H1 (cell line): ENCODE measurements around the gene INPP4A.

ENCODE experiments used
- EGR1 ChIP-seq: IDR thresholded peaks from 2 replicates; pipeline ENCODE4 v1.6.1; 2011; ENCODE audit warnings: low read depth, low read length, borderline replicate concordance
- EP300 ChIP-seq, 2 experiments: IDR thresholded peaks; 1 replicate in 1 of 2; 2 replicates in 1 of 2; pipeline ENCODE4 v1.6.1; 2011 to 2012; ENCODE audit warnings: low read depth in 2 of 2, low read length in 2 of 2, mild to moderate bottlenecking in 2 of 2, borderline replicate concordance in 1 of 2, inconsistent platforms in 1 of 2, moderate library complexity in 1 of 2
- TF ChIP-seq, protein P1 (sequence below), 3 experiments: IDR thresholded peaks; 1 replicate in 2 of 3; 2 replicates in 1 of 3; pipeline versions ENCODE4 v1.5.1 to v1.6.1; 2011; ENCODE audit warnings: low read length in 3 of 3, mild to moderate bottlenecking in 3 of 3, inconsistent platforms in 2 of 3, low read depth in 1 of 3, moderate library complexity in 1 of 3; ENCODE audit not compliant: insufficient read depth in 1 of 3; ENCODE audit errors: control extremely low read depth in 1 of 3
- TF ChIP-seq, protein P2 (sequence below): IDR thresholded peaks from 2 replicates; pipeline ENCODE4 v1.6.1; 2012; ENCODE audit warnings: inconsistent platforms

GRCh38 chr2:98579926-98580325 is 135.3 kb downstream of the INPP4A start:
- TF ChIP-seq EGR1, result no peak
- TF ChIP-seq EP300 (IDR thresholded peaks at IDR 0.05; ENCODE audit: borderline replicate concordance in 1 of 2, low read depth in 2 of 2, low read length in 2 of 2), result no peak
- TF ChIP-seq, protein P1, sequence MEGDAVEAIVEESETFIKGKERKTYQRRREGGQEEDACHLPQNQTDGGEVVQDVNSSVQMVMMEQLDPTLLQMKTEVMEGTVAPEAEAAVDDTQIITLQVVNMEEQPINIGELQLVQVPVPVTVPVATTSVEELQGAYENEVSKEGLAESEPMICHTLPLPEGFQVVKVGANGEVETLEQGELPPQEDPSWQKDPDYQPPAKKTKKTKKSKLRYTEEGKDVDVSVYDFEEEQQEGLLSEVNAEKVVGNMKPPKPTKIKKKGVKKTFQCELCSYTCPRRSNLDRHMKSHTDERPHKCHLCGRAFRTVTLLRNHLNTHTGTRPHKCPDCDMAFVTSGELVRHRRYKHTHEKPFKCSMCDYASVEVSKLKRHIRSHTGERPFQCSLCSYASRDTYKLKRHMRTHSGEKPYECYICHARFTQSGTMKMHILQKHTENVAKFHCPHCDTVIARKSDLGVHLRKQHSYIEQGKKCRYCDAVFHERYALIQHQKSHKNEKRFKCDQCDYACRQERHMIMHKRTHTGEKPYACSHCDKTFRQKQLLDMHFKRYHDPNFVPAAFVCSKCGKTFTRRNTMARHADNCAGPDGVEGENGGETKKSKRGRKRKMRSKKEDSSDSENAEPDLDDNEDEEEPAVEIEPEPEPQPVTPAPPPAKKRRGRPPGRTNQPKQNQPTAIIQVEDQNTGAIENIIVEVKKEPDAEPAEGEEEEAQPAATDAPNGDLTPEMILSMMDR (IDR thresholded peaks at IDR 0.05; ENCODE audit: control extremely low read depth in 1 of 3, insufficient read depth in 1 of 3, low read depth in 1 of 3, low read length in 3 of 3), result no peak
- TF ChIP-seq, protein P2, sequence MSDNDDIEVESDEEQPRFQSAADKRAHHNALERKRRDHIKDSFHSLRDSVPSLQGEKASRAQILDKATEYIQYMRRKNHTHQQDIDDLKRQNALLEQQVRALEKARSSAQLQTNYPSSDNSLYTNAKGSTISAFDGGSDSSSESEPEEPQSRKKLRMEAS, result no peak
